ENCODE measurements around the gene ABAT. TPM values are rescaled to one million over a fixed set of nuclear protein-coding genes. Genes with fewer than 3 reads are reported as not detected.

The ABAT gene
- total RNA-seq, 1 donor from 2014 or later = 86.1 TPM

DNA sequence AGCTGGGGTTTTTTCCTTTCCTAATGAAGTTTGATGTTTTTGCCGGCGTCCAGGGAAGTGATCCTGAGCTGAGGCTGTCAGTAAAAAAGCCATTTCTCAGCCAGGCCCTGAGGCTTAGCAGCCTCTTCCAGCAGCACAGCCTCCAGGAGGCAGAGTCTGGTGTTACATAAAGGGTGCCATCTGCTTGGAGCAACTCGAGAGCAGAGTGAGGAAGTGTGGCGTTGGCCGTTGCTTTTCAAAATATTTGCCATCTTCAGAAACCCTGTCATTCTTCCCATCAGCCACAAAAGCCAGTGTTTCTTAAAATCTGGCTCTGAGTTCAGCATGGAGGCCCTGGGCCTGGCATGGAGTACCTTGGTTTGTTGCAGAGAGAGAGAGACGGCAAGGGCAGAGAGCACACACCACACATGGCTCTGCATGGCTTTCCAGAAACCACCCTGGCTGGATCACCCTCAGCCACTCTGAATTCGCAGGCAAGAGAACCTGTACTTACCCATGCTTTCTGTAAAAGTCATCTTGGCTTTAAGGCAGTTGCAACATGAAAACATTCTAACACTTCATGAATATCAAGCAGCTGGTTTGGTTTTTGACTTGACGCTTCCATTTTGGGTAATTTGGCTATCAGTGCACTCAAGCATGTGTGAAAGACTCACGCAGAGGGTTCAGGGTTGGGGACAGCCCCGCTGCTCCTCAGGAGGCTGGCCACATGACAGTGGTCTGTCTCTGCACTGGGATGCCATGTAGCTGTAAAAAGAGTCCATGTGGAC is 144.3 kb downstream of the ABAT start:
- no peak for DNase-seq

DNA sequence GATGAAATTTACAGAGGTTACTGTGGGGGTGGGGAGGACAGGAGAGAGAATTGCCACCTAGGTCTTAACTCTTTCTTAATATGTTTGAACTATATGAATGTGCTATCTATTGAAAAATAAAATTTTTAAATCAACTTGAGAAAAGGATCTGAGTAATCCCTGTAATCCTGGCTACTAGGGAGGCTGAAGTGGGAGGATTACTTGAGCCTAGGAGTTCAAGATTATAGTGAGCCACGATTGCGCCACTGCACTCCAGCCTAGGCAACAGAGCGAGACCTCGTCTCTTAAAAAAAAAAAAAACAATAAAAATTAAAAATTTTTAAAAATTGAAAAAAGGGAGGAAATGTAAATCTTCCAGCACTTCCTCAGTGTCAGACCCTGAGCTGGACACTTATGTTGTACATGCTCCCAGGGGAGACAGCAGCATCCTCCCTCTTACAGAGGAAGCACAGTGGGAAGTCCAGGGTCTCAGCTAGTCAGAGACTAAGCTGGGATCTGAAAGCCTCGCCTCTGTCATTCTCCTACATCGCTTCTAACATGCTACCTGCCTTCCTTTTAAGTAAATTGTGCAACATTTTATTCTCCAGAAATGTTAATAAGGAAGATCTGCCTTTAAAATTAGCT is 145.1 kb downstream of the ABAT start:
- no peak for DNase-seq

DNA sequence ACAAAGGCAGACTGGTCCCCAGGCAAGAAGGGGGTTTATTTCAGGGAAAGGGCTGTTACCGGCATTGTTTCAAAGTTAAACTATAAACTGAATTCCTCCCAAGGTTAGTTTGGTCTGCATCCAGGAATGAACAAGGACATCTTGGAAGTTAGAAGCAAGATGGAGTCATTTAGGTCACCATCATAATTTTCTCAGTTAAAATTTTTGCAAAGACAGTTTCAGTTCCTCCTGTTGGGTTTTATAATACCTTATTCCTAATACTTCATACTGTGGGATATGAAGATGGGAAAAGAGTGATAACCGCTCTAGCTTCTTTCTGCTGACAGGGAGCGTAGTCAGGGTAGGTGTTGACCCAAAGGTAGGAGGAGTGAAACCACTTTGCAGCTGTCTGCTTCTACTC is 148.0 kb downstream of the ABAT start:
- no peak for DNase-seq

DNA sequence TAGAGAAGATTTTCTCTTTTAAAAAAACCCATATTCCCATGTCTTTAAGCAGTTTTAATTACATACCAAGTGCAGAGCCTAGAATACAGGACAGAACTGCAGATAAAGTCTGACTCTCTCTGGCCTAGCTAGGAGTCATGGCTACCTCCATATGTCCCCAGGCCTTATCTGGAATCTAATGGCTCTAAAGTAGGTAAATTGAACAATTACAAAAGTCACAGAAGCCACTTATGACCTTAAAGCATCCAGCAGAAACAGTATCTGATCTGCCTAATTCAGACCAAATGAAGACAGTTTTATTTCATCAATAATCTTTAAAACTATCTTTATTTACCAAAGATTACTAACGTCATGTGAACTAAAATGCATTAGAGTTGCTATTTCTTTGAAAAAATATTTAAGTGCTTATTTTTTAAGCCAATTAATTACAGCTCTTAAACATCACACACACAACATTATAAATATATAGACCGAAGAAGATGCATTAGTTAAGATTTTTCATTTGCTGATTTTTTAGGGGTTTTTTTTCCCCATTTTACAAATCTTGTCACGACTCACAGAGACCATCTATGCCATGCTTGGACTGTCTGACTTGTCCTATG is 152.0 kb downstream of the ABAT start:
- no peak for DNase-seq

DNA sequence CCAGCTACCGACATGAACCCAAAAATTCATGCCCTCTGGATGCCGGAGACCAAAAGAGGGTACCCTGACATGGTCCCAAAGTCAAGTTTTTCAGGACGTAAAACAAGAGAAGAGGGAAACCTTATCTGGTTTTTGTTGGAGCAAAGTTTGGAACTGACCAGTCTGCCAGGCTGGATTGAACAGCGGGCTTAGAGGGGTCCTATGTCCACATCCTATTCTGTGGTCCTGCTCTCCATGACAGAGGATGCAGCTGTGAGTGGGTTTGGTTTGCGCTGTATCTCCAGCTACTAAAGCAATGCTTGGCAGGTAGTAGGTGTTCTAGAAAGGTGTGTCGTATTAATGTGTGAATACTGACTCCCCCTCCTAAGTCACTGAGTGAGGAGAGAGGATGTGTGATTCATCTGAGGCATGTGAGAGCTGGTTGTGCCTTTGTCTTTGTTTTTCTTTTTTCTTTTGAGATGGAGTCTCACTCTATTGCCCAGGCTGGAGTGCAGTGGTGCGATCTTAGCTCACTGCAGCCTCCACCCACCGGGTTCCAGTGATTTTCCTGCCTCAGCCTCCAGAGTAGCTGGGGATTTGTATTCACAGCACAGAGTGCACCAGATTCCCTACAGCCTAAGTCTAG is 154.2 kb downstream of the ABAT start:
- no peak for DNase-seq

DNA sequence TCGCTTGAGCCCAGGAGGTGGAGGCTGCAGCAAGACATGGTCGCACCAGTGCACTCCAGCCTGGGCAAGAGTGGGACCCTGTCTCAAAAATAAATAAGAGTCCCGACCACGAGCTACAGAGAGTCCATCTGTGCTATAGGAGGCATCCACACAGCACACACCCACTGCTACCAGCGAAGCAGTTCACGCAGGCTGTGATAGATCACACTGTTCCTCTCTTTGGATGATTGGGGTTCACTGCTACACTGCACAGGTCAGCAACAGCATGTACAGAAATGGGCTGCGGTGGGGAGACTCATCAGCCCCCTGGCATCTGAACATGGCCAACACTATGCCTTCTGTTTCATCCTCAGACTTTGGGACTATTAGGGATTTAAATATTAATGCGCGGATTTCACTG is 157.0 kb downstream of the ABAT start:
- DNase-seq = no peak

DNA sequence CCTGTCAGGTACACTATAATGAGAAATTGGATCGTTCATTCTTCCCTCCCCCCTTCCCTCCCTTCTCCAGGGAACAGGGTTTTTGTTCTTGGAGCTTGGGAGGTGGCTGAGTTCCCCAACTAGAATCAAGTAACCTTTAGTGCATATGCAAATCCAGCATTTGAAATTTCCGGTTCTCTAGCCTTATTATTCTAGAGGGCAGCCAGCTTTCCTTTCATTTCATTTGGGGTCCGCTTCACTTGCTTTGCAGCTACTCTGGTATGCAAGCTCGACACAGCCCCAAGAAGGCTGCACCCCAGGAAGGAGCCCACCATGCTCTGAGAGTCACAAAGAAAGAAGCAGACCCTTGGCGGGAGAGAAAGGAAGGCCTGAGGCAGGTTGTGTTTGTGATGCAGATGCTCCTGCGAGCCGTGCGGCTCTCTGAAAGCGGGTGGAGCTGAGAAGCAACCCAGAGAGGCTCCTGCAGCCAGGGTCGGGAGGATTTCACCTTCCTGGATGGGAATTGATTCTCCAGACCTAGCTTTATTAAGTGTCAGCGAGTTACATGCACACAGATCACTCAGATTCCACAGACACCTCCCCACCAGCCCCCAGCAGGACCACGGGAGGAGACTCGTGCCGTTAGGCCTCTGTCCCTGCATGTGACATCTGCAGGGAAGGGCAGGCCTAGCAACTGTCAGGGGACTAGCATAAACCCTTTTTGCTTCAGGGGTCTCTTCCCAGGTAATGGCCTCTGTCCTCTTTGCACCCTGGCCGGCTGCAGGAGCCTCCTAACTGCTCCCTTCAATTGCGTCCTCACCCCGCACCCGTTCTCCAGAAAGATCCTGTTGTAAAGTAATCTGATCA is 157.7 kb downstream of the ABAT start:
- DNase-seq = no peak

DNA sequence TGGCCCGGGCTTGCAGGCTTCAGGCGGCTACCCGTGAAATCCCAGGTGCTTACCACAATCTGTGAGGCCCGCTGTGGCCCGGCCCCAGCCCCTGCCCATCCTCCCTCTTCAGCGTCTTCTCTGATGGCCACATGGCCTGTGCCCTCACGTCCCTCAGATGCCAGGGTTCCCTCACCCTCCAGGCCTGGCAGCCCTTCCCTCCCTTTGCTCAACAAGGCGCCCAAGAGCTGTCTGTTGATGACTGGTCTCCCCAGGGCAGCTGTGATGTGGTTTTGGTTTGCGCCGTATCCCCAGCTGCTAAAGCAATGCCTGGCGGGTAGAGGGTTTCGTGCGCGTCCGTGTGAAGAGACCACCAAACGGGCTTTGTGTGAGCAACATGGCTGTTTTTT is 158.3 kb downstream of the ABAT start:
- no peak for DNase-seq

Small RNAs within 50 kb of the gene (small RNA-seq; reads per million reads assigned to genes)
- gene AC007224.1 (not detected), gene RN7SL743P (not detected), gene RNU7-63P (not detected)

Other genes starting within 250 kb of the ABAT start
- gene TMEM114, start 84.1 kb upstream of the ABAT start, total RNA-seq = not detected
- gene METTL22, start 52.9 kb upstream of the ABAT start, total RNA-seq = 13.7 TPM
- gene TMEM186, start 123.0 kb downstream of the ABAT start, total RNA-seq = 5.8 TPM
- 6.9 TPM for gene PMM2, start 123.2 kb downstream of the ABAT start, total RNA-seq
- gene CARHSP1, start 194.4 kb downstream of the ABAT start, total RNA-seq = 189 TPM
- not detected for gene LITAFD, start 207.7 kb downstream of the ABAT start, total RNA-seq